B cell (primary cell): ENCODE measurements around the gene C7orf25. TPM values are rescaled to one million over a fixed set of nuclear protein-coding genes. Genes with fewer than 3 reads are reported as not detected.

ENCODE experiments used
- ATAC-seq: fragments of 200-7000 bp; cut with Tn5 transposase; one replicate; pipeline ENCODE4 v1.10.0; 2021; ENCODE audit warnings: low read depth, mild to moderate bottlenecking, moderate number of reproducible peaks, moderate library complexity
- CTCF ChIA-PET: fragments of 350-600 bp; sonication (Branson Sonifier 250); formaldehyde crosslinking; loops from one replicate; lab custom pipeline; 2021; ENCODE audit warnings: antibody characterized with exemption, inconsistent platforms; lab: Charles Lee
- POLR2A ChIA-PET: fragments of 350-600 bp; sonication (Branson Sonifier 250); formaldehyde crosslinking; loops from one replicate; lab custom pipeline; 2021; ENCODE audit warnings: antibody characterized with exemption; lab: Charles Lee
- DNase-seq: peaks from one replicate; pipeline ENCODE4 v3.0.0; 2013
- H2AFZ ChIP-seq: 2 replicates; pipeline ENCODE4 v1.6.1; 2012; ENCODE audit warnings: mild to moderate bottlenecking, low read depth, low read length; ENCODE audit not compliant: insufficient read depth, poor library complexity, severe bottlenecking
- H3K27ac ChIP-seq, 2 donors: 1 replicate in 1 of 2; 2 replicates in 1 of 2; pipeline ENCODE4 v1.5.1; 2012 to 2013; ENCODE audit warnings: low read length in 2 of 2, mild to moderate bottlenecking in 2 of 2, moderate library complexity in 1 of 2
- H3K27me3 ChIP-seq, 4 experiments: fragments of 200-600 bp in 1 of 4; sonication (generic) in 1 of 4; replicated peaks in 1 of 4; 1 replicate in 2 of 4; 2 replicates in 2 of 4; pipeline versions ENCODE4 v1.6.1 to v1.7.0; 2013 to 2016; ENCODE audit warnings: low read length in 3 of 4, mild to moderate bottlenecking in 2 of 4, mixed read lengths in 1 of 4, moderate library complexity in 1 of 4; ENCODE audit not compliant: insufficient read depth in 4 of 4, control insufficient read depth in 3 of 4; ENCODE audit errors: control extremely low read depth in 1 of 4
- H3K36me3 ChIP-seq, 2 experiments: replicated peaks in 1 of 2; 1 replicate in 1 of 2; 2 replicates in 1 of 2; pipeline versions ENCODE4 v1.6.1 to v1.7.1; 2013; ENCODE audit warnings: low read length in 1 of 2; ENCODE audit not compliant: insufficient read depth in 2 of 2, control insufficient read depth in 1 of 2; ENCODE audit errors: control extremely low read depth in 1 of 2, extremely low read depth in 1 of 2
- H3K4me1 ChIP-seq, 2 donors: fragments of 200-600 bp in 1 of 2; sonication (generic) in 1 of 2; 1 replicate in 1 of 2; 2 replicates in 1 of 2; pipeline versions ENCODE4 v1.5.1 to v1.6.1; 2013 to 2017; ENCODE audit warnings: low read length in 2 of 2; ENCODE audit not compliant: control insufficient read depth in 2 of 2, insufficient read depth in 2 of 2
- H3K4me2 ChIP-seq: replicated peaks from 2 replicates; pipeline ENCODE3; 2012; ENCODE audit warnings: mild to moderate bottlenecking, low read depth, low read length; ENCODE audit not compliant: poor library complexity, severe bottlenecking
- H3K4me3 ChIP-seq, 5 experiments: fragments of 200-600 bp in 1 of 5; sonication (generic) in 1 of 5; 1 replicate in 3 of 5; 2 replicates in 2 of 5; pipeline versions ENCODE4 v1.5.1 to v1.7.0; 2011 to 2016; ENCODE audit warnings: low read length in 4 of 5, mild to moderate bottlenecking in 4 of 5, low read depth in 2 of 5, control low read depth in 1 of 5, moderate library complexity in 1 of 5; ENCODE audit not compliant: insufficient read depth in 1 of 5; ENCODE audit errors: control extremely low read depth in 1 of 5, extremely low read depth in 1 of 5
- H3K79me2 ChIP-seq: fragments of 200-600 bp; sonication (generic); one replicate; pipeline ENCODE4 v1.6.0; 2016; ENCODE audit warnings: low read length; ENCODE audit not compliant: control insufficient read depth, insufficient read depth
- H3K9ac ChIP-seq: fragments of 200-600 bp; sonication (generic); 2 replicates; pipeline ENCODE4 v1.6.1; 2017; ENCODE audit warnings: mild to moderate bottlenecking, low read length, moderate library complexity
- H3K9me3 ChIP-seq, 3 donors: one replicate each; pipeline versions ENCODE4 v1.6.1 to v1.7.1; 2013; ENCODE audit warnings: low read length in 2 of 3; ENCODE audit not compliant: control insufficient read depth in 2 of 3, insufficient read depth in 1 of 3; ENCODE audit errors: control extremely low read depth in 1 of 3
- H4K20me1 ChIP-seq: 2 replicates; pipeline ENCODE4 v1.6.0; 2012; ENCODE audit warnings: mild to moderate bottlenecking, low read length; ENCODE audit not compliant: insufficient read depth, control insufficient read depth, poor library complexity, severe bottlenecking
- H3K27ac Mint-ChIP-seq: one replicate; pipeline ENCODE4 v1.8.0; 2021; ENCODE audit warnings: mixed read lengths
- H3K27me3 Mint-ChIP-seq: one replicate; pipeline ENCODE4 v1.8.0; 2021; ENCODE audit warnings: mixed read lengths
- H3K4me1 Mint-ChIP-seq: one replicate; pipeline ENCODE4 v1.8.0; 2021; ENCODE audit warnings: mixed read lengths
- H3K4me3 Mint-ChIP-seq: one replicate; pipeline ENCODE4 v1.8.0; 2021; ENCODE audit warnings: mixed read lengths
- H3K9me3 Mint-ChIP-seq: one replicate; pipeline ENCODE4 v1.8.0; 2022; ENCODE audit warnings: mixed read lengths; ENCODE audit not compliant: insufficient read depth
- CTCF ChIP-seq: fragments of 200-600 bp; IDR thresholded peaks from one replicate; pipeline ENCODE4 v1.8.0; 2022; ENCODE audit warnings: antibody characterized with exemption, mild to moderate bottlenecking
- EZH2 ChIP-seq: IDR thresholded peaks from 2 replicates; pipeline ENCODE4 v1.6.1; 2012; ENCODE audit warnings: borderline replicate concordance, low read depth, mild to moderate bottlenecking, moderate library complexity, low read length; ENCODE audit not compliant: insufficient read depth, poor library complexity, severe bottlenecking
- WGBS: methylation state at CpG from one replicate; pipeline ENCODE4 v1.1.5; 2013; ENCODE audit warnings: missing lambda C conversion rate; ENCODE audit not compliant: insufficient coverage; 5-methylcytosine and 5-hydroxymethylcytosine counted together
- intact Hi-C: fragments of 100-400 bp; cut with micrococcal nuclease; formaldehyde crosslinking; loops from one replicate; pipeline ENCODE4 v1.10.0; 2022
- polyA plus RNA-seq: library from polyadenylated mRNA; depleted of rRNA; stranded (reverse); fragments of >200 nt; gene quantifications from 2 replicates; pipeline ENCODE4 v1.2.3, GENCODE V29; 2012
- total RNA-seq, 2 donors: library from RNA; stranded (reverse); fragments of 120-200 nt in 1 of 2; gene quantifications; 1 replicate in 1 of 2; 2 replicates in 1 of 2; pipeline versions ENCODE4 v1.2.3 to v1.2.4, GENCODE V29; 2013 to 2022

C7orf25 gene
- total and polyA plus RNA-seq, 2 donors (not counting 1 experiment from before 2014, with no cell fraction given): 2.1 to 11.8 TPM

- CTCF ChIA-PET: no interaction called here
- Histone ChIP-seq H3K4me3 (no peak overlapping the region), H3K9ac (no peak overlapping the region), H4K20me1 (peaks cover 6% of the 10 kb centered on the region), H3K79me2 (peaks cover 40% of the 10 kb centered on the region), H2AFZ (no peak overlapping the region), H3K4me1 (peaks cover 34 to 43% of the 10 kb centered on the region in 2 donors), H3K27ac (peak overlapping the region in 1 of 2 donors; percentile 7), H3K27me3 (no peaks in the 10 kb centered on the region), H3K9me3 (no peaks in the 10 kb centered on the region), H3K4me2 (no peak overlapping the region), H3K36me3 (peaks cover 7 to 51% of the 10 kb centered on the region in 2 experiments)
- TF ChIP-seq CTCF: no peak
- TF ChIP-seq EZH2: no peak
- whole genome bisulfite sequencing: no CpG with 5 or more reads among the region's 5 CpGs
- Mint-ChIP-seq H3K27ac (no peak overlapping the region), H3K4me1 (peaks cover 56% of the 10 kb centered on the region), H3K4me3 (no peak overlapping the region), H3K27me3 (no peaks in the 10 kb centered on the region), H3K9me3 (no peaks in the 10 kb centered on the region)
- no peak for ATAC-seq
- no peak for DNase-seq
- POLR2A ChIA-PET: no interaction called here
- intact Hi-C loops: no loop called here
These were observed 14.3 kb upstream of the C7orf25 start for GRCh38 chr7:42926204-42926603.

DNA sequence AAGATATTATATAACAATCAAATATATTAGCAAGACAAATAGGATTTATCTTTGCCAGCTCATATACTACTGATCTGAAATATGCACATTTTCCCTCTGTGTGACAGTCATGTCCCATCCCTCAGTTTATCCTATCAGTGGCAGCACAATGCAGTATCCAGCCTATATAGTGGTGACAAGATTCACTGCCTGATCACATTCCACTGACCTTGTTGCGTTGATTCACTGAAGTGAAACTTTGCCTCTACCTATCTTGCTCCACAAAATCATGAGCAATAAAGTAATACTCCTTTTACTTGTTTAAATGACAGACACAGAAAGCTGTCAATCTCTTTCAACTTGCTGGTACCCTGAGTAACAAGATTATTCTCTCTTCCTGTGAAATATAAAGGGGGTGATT lies 13.8 kb upstream of the C7orf25 start:
- H3K79me2 ChIP-seq: peaks cover 35% of the 10 kb centered on the region
- CTCF ChIA-PET: no interaction called here

More for the DNA sequence above, 13.8 kb upstream of the C7orf25 start:
- TF ChIP-seq CTCF (no peak), EZH2 (no peak)
- Histone ChIP-seq H3K27me3 (no peaks in the 10 kb centered on the region), H2AFZ (no peak overlapping the region), H3K9me3 (no peaks in the 10 kb centered on the region), H3K4me3 (no peak overlapping the region), H3K27ac (peak overlapping the region in 1 of 2 donors; percentile 7), H3K4me1 (peaks cover 28 to 38% of the 10 kb centered on the region in 2 donors), H3K36me3 (peaks cover 10 to 57% of the 10 kb centered on the region in 2 experiments), H4K20me1 (peaks cover 6% of the 10 kb centered on the region), H3K4me2 (no peak overlapping the region), H3K9ac (no peak overlapping the region)
- Mint-ChIP-seq H3K9me3 (no peaks in the 10 kb centered on the region), H3K4me3 (no peak overlapping the region), H3K4me1 (peaks cover 50% of the 10 kb centered on the region), H3K27ac (no peak overlapping the region), H3K27me3 (no peaks in the 10 kb centered on the region)
- POLR2A ChIA-PET: no interaction called here
- 100% methylated on average over 1 of the region's 1 CpG for WGBS
- intact Hi-C loops: no loop called here
- ATAC-seq (no peak), DNase-seq (no peak)
